Measurements from ENCODE around the gene AGXT2. TPM values are rescaled to one million over a fixed set of nuclear protein-coding genes. Genes with fewer than 3 reads are reported as not detected.

The AGXT2 gene
- total RNA-seq, 1 donor from 2014 or later = not detected

DNA sequence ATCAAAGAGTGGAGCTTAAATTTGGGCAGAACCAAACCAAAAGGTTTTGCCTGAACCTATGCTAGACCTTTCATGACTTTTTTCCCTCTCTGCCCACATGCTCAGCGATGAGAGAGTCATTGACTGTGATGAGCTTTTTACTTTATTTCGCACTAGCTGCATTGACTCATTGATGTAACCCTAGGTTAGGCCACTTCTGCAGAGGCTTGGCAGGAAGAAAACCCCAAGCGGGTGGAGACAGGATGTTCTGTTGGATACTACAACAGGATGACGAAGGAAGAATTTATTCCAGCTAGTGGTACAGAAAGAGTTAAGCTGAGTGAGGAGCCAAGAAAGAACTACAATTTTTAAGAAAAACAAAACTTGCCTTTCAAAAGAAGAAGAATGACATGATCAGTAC lies 18.4 kb downstream of the AGXT2 start:
- no peaks in the 10 kb centered on the region for H3K9me3 ChIP-seq (replicated peaks)
- intact Hi-C loops (cut with micrococcal nuclease) = no loop called here
- no peaks in the 10 kb centered on the region for H3K36me3 ChIP-seq
- TF ChIP-seq, protein P1, sequence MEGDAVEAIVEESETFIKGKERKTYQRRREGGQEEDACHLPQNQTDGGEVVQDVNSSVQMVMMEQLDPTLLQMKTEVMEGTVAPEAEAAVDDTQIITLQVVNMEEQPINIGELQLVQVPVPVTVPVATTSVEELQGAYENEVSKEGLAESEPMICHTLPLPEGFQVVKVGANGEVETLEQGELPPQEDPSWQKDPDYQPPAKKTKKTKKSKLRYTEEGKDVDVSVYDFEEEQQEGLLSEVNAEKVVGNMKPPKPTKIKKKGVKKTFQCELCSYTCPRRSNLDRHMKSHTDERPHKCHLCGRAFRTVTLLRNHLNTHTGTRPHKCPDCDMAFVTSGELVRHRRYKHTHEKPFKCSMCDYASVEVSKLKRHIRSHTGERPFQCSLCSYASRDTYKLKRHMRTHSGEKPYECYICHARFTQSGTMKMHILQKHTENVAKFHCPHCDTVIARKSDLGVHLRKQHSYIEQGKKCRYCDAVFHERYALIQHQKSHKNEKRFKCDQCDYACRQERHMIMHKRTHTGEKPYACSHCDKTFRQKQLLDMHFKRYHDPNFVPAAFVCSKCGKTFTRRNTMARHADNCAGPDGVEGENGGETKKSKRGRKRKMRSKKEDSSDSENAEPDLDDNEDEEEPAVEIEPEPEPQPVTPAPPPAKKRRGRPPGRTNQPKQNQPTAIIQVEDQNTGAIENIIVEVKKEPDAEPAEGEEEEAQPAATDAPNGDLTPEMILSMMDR (IDR thresholded peaks at IDR 0.05; ENCODE audit: borderline replicate concordance) = no peak
- no peaks in the 10 kb centered on the region for H3K4me1 ChIP-seq
- H3K27me3 ChIP-seq (ENCODE audit: low read depth) = peaks cover 78% of the 10 kb centered on the region
- no peak for DNase-seq
- no peak overlapping the region for H3K27ac ChIP-seq (replicated peaks)
- H3K4me3 ChIP-seq = no peak overlapping the region

DNA sequence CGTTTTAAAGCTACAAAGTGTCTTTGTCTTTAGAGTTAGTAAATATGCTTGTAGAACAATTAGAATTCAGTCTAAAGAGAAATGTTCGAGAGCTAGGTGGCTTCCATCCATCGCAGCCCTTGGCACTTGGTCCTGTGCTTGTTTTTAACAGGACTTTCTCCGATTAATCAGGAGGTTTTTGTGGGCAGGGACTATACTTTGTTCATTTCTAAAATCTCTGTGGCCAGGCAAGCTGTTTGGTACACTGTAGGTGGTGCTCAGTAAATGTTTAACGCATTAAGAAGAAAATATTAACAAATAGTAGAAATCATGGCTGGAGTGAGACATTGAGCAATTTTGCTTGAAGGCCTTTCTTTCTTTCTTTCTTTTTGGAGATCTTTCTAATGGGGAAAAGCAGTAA lies 20.8 kb downstream of the AGXT2 start:
- DNase-seq = no peak
- Histone ChIP-seq H3K4me1 (no peaks in the 10 kb centered on the region), H3K27ac (replicated peaks) (no peak overlapping the region), H3K9me3 (replicated peaks) (no peaks in the 10 kb centered on the region), H3K4me3 (no peak overlapping the region), H3K36me3 (no peaks in the 10 kb centered on the region), H3K27me3 (ENCODE audit: low read depth) (peaks cover 73% of the 10 kb centered on the region)
- TF ChIP-seq, protein P1 (IDR thresholded peaks at IDR 0.05; ENCODE audit: borderline replicate concordance) = no peak
- intact Hi-C loops (cut with micrococcal nuclease) = no loop called here

DNA sequence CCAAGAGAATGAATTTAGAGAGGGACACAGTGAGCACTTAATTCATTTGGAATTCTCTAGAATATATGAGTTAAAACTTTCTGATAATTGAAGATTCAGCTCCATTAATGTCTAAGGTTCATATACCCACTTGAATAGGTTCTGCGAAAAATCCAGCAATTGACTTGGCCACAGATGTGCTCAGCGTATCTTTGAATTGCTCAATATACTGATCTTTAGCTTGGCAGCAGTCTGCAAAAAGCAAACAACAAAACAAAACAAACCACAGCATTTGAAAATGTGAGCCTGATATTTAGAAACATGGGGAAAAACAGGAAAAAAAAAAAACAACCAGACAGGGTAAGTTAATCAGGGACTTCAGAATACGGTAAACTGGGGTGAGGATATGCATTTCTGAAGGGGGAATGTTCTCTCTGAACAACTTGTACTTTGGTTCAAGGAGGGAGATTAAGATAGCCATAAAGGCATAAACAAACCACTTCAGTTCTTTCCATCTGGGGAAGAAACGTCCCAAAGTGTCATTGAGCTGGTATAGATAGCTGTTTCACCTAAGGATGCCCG lies 21.4 kb downstream of the AGXT2 start:
- no peak for DNase-seq
- no peak overlapping the region for H3K27ac ChIP-seq (replicated peaks)
- H3K4me3 ChIP-seq = no peak overlapping the region
- TF ChIP-seq, protein P1 (IDR thresholded peaks at IDR 0.05; ENCODE audit: borderline replicate concordance) = no peak
- H3K4me1 ChIP-seq = no peaks in the 10 kb centered on the region
- intact Hi-C loops (cut with micrococcal nuclease) = no loop called here
- H3K9me3 ChIP-seq (replicated peaks) = no peaks in the 10 kb centered on the region
- no peaks in the 10 kb centered on the region for H3K36me3 ChIP-seq
- peaks cover 67% of the 10 kb centered on the region for H3K27me3 ChIP-seq (ENCODE audit: low read depth)

DNA sequence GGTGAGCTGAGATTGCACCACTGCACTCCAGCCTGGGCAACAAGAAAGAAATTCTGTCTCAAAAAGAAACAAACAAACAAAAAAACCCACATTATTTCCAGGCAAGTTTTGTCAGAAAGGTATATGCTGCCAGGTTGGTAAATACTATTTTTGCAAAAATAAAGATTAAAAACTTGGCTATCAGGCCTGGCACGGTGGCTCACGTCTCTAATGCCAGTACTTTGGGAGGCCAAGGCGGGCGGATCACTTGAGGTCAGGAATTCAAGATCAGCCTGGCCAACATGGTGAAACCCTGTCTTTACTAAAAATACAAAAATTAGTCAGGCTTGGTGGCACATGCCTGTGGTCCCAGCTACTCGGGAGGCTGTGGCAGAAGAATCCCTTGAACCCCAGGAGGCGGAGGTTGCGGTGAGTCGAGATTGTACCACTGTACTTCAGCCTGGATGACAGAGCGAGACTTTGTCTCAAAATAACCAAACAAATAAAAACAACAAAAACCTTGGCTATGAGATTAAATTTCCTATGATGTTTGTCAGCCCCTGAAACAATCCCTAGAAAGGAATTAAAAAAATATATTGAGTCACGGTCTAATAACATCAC lies 22.7 kb downstream of the AGXT2 start:
- TF ChIP-seq, protein P1 (IDR thresholded peaks at IDR 0.05; ENCODE audit: borderline replicate concordance) = no peak

DNA sequence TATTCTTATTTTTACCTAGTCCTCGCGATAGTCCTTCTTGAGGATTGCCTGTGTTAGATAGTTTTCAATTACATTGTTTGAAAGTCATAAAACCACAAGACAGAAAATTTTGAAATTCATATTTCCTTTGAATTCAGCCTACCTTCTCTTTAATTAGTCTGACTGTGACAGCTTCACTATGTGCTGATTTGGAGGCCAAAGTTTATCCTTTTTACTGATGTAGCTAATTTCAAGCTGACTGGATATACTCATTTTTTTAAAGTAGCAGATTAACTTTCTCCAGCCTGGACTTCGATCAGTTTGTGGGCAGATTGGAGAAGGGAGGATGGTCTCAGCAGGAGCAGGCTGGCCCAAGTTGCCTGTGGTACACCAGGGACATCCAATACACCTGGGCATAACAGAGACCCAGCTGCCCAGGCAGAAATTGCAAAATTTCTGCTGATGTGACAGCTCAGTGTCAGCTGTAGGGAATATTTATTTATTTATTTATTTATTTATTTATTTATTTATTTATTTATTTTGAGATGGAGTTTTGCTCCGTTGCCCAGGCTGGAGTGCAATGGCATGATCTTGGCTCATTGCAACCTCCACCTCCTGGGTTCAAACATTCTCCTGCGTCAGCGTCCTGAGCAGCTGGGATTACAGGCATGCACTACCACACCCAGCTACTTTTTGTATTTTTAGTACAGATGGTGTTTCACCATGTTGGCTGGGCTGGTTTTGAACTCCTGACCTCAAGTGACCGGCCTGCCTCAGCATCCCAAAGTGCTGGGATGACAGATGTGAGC lies 24.2 kb downstream of the AGXT2 start:
- Histone ChIP-seq H3K36me3 (no peaks in the 10 kb centered on the region), H3K9me3 (replicated peaks) (no peaks in the 10 kb centered on the region), H3K4me3 (no peak overlapping the region), H3K27ac (replicated peaks) (no peak overlapping the region), H3K27me3 (ENCODE audit: low read depth) (peaks cover 44% of the 10 kb centered on the region), H3K4me1 (no peaks in the 10 kb centered on the region)
- intact Hi-C loops (cut with micrococcal nuclease) = no loop called here
- DNase-seq = no peak
- TF ChIP-seq, protein P1 (IDR thresholded peaks at IDR 0.05; ENCODE audit: borderline replicate concordance) = no peak

More for the DNA sequence above, 22.7 kb downstream of the AGXT2 start:
- no peak for DNase-seq
- Histone ChIP-seq H3K36me3 (no peaks in the 10 kb centered on the region), H3K27me3 (ENCODE audit: low read depth) (peaks cover 54% of the 10 kb centered on the region), H3K4me3 (no peak overlapping the region), H3K4me1 (no peaks in the 10 kb centered on the region), H3K27ac (replicated peaks) (no peak overlapping the region), H3K9me3 (replicated peaks) (no peaks in the 10 kb centered on the region)
- intact Hi-C loops (cut with micrococcal nuclease) = no loop called here
